Right kidney (tissue), 1 donor: Measurements from ENCODE around the gene METTL26.

Experiments
- DNase-seq: peaks from one replicate; pipeline ENCODE4 v3.0.0-alpha.2; 2016

The METTL26 gene

DNA sequence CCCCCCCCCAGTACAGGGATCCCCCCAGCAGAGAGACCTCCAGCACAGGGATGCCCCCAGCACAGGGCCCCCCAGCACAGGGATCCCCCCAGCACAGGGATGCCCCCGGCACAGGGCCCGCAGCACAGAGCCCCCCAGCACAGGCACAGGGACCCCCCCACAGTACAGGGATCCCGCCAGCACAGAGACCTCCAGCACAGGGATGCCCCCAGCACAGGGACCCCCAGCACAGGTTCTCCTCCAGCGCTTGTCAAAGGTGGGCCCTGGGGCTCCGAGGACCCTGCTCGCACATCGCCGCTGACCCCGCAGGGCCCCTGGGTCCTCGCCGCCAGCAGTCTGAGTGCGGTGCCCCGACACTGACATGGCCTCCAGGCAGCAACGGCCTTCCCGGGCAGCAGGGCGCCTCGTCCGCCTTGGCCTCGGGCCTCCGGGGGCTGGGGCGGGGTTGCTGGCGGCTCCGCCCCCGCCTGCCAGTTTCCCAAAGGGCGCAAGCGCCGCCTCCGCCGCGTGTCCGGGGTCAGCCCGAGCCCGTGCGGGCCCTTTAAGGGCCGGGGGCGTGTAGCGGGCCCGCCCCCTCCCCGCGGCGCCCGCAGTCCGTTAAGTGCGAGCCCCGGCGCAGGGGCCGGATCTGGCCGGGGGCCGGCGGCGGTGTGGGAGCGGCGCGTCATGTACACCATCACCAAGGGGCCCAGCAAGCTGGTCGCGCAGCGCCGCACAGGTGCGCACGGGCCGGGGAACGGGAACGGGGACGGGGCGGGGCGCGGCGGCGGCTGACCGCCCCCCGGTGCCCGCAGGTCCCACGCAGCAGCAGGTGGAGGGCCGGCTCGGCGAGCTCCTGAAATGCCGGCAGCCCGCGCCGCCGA, 5.5 kb upstream of the METTL26 start, which contains the start of gene MCRIP2:
TSS of gene MCRIP2 (plus strand) at position 503 of the 863 bp plus-strand sequence. CDS start at position 667, 164 bp downstream.
- peak; percentile 86 for DNase-seq

DNA sequence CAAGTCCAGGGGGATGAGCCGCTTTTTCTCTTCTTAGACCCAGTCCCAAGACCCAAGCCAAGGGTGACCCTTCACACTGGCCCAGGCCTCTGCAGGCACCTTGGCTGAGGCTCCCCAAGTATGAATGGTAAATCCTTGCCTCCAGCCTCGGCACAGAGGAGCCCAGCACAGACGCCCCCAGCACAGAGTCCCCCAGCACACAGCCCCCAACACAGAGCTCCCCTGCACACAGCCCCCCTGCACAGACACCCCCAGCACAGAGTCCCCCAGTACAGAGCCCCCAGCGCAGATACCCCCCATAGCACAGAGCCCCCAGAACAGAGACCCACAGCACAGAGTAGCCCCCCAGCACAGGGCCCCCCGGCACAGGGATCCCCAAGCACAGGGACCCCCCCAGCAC, 4.5 kb upstream of the METTL26 start:
- no peak for DNase-seq

DNA sequence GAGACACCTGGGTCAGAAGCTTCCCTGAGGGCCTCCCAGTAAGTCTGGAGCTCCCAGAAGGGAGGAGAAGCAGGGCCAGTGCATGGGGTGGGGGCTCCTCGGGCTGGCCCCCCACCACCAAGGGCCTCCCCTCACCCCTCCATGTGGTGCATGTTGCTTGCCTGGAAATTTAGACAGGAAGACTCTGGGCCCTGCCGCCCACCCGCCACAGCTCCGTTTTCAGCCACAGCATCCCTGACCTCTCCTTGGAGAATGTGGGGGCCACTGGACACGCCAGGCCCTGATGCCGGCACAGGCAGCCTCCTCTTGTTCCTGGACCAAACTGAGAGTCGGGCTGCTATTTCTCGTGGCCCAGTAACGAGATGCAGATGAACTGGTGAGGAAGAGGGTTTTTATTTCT, 2.7 kb upstream of the METTL26 start:
- DNase-seq: no peak

DNA sequence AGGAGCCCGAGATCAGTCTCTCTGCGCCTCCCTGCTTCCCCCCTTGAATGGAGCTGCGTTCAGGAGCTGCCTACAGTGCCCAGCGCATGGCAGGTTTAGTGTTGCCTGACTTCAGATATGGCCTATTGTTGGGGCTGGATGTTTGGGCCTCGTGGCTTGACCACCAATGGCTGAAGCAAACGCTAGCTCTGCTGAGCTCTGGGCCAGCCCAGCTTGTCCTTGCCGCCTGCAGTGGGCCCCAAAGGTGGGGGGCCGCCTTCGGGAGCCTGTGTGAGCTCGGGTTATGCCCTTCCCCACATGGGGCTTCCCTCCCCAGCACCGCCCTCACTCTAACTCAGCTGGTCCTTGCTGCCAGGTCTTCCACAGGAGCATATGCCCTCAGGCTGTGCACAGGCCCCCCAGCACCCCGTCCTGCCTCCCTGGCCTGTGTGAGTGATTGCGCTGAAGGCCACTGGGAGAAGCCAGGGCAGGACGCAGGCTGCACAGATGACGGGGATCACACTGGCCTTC, 2.0 kb upstream of the METTL26 start:
- DNase-seq: no peak

DNA sequence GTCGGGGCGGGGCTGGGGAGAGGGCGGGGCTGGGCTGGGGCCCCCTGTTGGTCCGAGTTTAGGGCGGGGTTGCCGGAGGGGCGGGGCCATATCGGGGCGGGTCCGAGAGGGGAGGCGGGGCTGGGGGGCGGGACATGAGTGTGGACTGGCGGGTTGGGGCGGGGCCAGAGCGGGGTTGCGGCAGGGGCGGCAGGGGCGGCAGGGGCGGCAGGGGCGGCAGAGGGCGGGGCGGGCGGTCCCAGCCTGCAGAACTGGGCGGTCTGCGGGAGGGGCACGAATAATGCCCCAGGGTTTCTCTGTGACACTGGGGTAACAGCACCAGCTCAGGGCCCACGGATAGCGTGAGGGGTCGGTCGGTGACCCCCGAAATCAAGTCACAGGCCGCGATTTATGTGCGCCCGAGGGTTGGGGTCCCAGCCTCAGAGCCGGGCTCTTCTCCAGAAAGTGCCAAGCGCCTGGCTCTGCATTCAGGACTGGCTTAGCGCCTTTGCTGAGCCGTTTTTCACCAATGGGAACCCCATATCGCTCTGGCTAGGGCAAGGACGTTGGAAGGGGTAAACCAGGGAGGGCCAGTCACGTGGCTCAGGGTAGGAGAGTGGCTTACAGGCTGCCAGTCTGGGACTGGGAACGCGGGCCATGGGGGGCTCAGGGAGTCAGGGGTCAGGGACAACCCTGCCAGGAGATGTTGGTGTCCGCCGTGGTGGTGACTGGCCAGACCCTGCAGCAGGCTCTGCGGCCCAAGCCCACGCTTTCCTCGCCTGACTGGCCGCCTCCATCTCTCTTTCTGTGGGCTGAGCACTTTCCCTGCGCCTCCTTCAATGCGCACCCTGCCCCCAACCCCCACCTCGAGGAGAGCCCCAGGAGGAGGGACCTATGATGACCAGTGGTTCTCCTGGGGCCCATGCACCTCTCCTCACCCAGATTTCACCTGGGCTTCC, 1.2 kb upstream of the METTL26 start:
- peak; percentile 68 for DNase-seq

DNA sequence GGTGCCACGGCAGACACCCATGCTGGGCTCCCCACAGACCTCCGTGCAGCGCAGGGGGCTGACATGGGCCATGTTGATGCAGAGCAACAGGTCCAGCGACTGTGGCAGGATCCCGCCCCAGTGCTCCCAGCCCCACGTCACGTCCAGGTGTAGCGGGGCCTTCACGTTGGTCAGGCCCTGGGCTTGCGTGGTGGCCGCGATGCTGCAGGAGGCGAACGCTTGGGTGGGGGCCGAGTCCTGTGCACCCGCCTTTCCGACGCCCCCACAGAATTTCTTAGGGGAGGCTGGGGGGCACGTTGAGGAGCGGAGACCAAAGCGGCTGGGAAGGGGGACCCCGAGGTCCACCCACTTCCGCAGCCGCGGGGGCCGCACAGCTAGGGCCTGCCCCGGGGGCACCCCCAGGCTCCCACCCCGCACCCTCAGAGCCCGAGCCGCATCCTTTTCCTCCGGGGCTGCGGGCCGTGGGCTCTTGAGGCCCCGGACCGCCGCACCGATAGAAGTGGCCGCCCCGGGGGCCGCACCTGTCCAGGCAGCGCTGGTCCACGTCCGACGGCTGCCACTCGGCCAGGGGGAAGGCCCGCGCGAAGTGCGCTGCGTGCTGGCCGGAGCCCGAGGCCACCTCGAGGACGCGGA, 416 bp downstream of the METTL26 start:
- DNase-seq: no peak

DNA sequence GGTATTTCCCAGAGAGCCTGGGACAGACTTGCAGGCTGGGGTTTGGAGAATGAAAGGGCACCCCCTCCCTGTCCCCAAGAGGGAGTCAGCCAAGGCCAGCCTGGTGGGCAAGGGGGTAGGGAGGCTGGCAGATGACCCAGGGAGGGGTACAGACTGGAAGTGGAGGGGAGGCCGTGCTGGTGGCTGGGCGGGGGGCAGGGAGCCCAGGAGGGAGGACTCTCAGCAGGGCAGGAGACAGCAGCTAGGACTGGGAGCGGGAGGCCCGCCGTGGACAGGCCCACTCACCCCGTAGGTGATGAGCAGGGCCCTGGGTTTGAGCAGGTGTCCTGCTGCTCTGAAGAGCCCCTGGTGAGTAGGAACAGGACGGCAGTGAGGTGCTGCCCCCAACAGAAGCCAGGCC, 1.1 kb downstream of the METTL26 start:
- no peak for DNase-seq

DNA sequence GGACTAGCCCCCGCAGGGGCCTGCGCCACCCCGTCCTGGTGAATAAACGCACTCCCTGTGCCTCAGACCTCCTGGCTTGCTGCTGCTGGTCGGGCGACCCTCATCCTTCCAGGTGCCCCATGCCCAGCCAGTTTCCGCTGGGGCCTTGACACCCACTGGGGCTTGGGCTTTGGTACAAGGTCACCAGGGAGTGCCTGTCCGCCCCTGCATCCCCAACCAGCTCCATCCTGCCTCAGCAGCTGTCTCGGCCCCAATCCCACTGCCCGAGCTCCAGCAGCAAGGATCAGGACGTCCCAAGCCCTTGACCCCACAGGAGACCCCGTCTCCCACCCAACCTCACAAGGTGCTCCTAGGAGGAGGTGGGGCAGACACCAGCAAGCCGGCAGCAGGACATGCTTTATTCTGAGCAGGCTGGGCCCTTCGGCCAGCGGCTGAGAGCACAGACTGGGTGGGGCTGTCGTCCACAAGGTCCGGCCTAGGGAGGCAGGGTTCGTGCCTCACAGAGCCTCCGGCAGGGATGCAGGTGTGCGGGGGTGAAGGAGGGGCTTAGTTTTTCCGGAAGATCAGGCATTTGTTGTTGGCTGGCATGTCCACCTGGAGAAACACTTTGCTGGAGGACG, 1.9 kb downstream of the METTL26 start:
- no peak for DNase-seq

DNA sequence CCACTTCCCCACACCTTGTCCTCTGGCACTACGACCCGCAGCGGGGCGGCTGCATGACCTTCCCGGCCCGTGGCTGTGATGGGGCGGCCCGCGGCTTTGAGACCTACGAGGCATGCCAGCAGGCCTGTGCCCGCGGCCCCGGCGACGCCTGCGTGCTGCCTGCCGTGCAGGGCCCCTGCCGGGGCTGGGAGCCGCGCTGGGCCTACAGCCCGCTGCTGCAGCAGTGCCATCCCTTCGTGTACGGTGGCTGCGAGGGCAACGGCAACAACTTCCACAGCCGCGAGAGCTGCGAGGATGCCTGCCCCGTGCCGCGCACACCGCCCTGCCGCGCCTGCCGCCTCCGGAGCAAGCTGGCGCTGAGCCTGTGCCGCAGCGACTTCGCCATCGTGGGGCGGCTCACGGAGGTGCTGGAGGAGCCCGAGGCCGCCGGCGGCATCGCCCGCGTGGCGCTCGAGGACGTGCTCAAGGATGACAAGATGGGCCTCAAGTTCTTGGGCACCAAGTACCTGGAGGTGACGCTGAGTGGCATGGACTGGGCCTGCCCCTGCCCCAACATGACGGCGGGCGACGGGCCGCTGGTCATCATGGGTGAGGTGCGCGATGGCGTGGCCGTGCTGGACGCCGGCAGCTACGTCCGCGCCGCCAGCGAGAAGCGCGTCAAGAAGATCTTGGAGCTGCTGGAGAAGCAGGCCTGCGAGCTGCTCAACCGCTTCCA, 2.6 kb downstream of the METTL26 start:
- no peak for DNase-seq

DNA sequence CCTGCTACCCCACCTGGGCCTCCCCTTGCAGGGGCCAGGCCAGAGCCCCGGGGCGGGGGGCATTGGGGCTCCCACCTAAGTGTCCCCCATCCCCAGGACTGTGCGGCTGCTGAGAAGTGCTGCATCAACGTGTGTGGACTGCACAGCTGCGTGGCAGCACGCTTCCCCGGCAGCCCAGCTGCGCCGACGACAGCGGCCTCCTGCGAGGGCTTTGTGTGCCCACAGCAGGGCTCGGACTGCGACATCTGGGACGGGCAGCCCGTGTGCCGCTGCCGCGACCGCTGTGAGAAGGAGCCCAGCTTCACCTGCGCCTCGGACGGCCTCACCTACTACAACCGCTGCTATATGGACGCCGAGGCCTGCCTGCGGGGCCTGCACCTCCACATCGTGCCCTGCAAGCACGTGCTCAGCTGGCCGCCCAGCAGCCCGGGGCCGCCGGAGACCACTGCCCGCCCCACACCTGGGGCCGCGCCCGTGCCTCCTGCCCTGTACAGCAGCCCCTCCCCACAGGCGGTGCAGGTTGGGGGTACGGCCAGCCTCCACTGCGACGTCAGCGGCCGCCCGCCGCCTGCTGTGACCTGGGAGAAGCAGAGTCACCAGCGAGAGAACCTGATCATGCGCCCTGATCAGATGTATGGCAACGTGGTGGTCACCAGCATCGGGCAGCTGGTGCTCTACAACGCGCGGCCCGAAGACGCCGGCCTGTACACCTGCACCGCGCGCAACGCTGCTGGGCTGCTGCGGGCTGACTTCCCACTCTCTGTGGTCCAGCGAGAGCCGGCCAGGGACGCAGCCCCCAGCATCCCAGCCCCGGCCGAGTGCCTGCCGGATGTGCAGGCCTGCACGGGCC, 3.4 kb downstream of the METTL26 start:
- no peak for DNase-seq

DNA sequence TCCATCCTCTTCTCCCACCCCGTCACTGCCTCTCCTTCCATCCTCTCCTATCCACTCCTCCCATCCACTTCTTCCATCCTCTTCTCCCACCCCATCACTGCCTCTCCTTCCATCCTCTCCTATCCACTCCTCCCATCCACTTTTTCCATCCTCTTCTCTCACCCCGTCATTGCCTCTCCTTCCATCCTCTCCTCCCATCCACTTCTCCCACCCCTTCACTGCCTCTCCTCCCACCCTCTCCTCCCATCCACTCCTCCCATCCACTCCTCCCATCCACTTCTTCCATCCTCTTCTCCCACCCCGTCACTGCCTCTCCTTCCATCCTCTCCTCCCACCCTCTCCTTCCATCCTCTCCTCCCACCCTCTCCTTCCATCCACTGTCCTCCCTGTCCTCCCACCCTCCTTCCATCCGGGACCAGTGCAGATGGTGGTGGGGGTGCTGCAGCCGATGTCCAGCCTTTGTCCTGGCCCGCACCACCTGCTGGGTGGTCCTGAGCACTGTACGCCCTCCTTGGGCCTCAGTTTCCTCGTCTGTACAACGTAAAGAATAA, 4.2 kb downstream of the METTL26 start:
- DNase-seq: no peak

DNA sequence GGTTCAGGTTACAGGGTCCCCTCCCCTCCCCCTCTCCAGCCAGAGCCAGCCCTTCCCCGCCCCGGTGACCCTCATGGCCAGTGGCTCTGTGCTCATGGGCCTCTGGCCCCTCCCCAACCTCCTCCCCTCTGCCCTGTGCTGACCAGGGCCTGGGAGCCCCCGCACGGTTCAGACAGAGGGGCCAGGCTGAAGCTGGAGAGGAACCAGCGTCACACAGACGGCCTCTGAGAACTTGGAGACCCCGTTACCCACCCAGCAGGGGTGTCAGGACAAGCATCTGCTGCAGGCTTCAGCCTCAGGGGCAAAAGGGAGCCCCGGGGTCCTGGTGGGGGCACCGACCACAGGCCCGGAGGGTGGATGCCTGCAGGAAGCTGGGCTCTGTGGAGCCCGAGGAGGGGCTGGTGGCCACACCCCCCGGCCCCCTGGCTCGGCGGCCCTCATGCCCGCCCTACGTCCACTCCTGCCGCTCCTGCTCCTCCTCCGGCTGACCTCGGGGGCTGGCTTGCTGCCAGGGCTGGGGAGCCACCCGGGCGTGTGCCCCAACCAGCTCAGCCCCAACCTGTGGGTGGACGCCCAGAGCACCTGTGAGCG, 5.2 kb downstream of the METTL26 start, which contains the start of gene WFIKKN1:
TSS of gene WFIKKN1 (plus strand) at position 171 of the 591 bp plus-strand sequence. CDS start at position 440, 269 bp downstream.
- peak; percentile 70 for DNase-seq

DNA sequence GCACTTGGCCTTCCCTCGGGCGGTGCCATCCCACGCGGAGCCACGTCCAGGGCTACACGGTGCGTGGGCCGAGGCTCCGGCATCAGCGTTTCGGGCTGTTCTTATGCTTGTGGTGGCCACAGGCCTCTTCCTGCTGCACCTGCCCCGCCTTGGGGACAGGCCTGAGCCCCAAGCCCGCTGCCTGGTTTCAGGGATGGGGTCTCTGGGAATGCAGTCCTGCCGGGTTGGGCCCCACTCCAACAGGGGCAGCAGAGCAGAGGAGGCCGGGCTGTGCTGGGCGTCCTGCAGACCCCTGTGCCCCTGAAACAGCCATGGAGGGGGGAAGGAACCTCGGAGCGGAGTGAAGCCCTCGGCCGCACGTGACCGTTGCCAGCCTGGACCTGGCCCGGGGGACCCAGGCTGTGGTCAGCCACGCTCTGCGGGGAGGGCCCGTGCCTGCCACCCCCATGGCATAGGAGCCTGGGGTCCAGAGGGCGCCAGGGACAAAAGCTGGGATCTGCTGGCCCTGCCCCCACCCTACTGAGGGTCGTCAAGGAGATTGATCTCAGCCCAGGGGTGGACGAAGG, 5.8 kb downstream of the METTL26 start:
- peak; percentile 66 for DNase-seq

DNA sequence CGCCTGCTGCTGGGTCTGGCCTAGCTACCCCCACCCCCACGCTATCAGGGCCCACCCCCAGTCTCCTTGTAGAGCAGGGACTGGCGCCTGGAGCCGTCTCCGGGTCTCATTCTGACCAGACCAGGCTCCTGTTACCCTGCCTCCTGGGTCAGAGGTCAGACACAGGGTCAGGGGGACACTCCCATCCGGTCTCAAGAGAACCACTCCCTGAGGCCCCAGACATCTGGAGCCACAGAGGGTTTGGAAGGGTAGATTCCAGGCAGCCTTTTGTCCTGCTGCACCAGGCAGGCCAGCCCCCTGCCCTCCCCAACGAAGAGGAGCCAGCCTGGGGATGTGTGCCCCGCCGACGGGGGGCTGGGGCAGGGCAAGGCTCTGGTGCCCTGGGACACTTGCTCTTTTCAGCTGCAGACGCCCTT, 6.3 kb downstream of the METTL26 start:
- DNase-seq: no peak

DNA sequence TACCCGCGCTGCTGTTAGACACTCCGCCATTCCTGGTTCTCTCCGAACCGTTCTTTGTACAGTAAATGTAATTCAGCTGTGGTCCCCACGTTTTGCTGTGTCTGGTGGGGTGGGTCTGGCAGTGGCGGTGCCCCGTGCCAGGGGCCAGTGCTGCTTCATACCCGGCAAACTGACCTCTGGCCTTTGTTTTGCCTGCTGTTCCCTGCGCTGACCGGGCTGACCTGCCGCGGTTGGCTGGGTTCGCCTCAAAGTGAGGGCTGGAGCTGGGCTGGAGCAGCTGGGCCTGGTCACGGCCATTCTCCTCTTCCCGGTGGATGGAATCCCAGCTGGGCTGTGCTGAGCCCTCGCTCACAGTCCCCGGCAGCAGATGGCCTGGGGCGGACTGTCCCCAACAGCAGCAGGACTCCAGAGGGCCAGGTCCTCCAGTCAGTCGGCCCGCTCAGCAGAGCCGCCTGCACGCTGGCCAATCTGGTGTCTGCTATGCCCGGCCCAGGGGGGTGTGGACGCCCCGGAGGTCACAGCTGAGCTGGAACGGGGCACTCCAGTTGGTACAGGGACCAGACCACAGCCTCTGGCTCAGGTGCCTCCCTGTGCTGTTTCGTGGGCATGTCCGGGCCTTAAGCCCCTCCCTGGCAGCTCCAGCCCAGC, 6.8 kb downstream of the METTL26 start:
- peak; percentile 65 for DNase-seq

DNA sequence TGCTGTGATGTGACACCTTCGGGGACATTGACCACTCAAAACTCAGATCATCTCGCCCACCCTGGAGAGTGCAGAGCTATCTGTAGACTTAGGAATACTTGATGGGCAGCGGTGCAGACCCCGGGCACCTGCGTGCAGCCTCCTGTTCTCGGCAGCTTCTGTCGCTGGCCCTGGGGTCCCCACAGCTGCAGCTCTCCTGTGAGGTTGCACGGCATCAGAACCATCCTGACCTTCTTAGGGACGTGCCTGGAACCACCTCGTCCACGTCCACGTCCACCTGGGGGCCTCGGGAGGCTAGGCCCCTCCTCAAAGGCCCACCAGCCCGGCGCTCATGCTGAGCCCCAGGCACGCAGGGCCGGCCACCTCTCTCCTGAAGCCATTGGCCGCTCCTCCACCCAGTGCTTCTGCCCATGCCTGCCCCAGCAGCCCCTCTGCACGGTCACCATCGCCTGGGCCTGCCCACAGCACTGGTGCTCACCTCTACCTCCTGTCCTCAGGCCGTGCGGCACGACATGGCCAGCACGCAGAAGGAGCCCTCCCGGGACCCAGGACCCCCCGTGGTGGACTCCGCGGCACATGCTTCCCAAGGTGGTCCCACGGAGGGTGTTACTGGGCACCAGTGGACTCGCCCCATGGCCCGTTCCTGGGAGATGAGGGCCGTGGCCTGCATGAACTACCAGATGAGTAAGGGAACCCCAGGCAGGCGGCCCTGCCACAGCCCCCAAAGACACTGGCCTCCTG, 7.6 kb downstream of the METTL26 start:
- no peak for DNase-seq

DNA sequence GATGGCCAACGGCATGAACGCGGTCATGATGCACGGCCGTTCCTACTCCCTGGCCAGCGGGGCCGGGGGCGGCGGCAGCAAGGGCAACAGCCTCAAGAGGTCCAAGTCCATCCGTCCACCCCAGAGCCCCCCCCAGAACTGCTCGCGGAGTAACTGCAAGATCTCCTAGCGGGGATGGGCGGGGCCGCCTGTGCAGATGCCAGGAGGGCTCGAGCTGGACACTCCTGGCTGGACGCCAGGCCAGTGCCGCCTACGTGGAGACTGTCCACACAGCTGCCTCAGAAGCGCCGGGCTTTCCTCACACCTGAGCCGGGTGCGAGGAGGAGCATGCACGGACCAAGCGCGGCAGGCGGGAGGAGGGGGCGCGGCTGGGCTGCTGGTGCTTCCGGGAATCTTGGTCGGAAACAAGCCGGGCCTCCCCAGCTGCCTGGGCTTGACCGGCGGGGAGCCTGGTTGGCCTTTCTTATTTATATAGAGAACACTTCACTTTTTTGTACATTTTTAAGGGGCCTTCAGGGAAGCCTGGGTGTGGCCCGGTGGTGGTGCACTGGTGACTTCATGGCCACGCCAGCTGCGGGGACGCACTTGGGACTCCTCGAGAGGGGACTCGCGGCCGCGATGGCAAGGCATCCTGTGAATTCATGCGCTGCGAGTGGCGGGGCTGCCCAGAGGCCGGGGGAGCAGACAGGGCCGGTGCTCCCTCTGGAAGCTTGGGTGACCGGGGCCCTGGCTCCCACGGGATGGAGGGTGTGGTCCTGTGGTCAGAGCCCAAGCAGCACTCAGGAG, 8.5 kb downstream of the METTL26 start:
- DNase-seq: no peak
